Osteocyte (in vitro differentiated cells): Measurements from ENCODE around the gene PHF21A. TPM values are rescaled to one million over a fixed set of nuclear protein-coding genes. Genes with fewer than 3 reads are reported as not detected.
A peak's percentile ranks its signal among the peaks of the same experiment; 100 is the strongest.

Experiments
- DNase-seq: peaks from one replicate; pipeline ENCODE4 v3.0.0; 2021; ENCODE audit warnings: mixed read lengths; ENCODE audit not compliant: unreplicated experiment; ENCODE audit errors: extremely low spot score
- H3K27ac Mint-ChIP-seq: one replicate; pipeline ENCODE4 v1.8.0; 2021; ENCODE audit warnings: mild to moderate bottlenecking, mixed read lengths; ENCODE audit not compliant: unreplicated experiment
- H3K27me3 Mint-ChIP-seq: one replicate; pipeline ENCODE4 v1.8.0; 2021; ENCODE audit warnings: mixed read lengths; ENCODE audit not compliant: unreplicated experiment
- H3K36me3 Mint-ChIP-seq: one replicate; pipeline ENCODE4 v1.8.0; 2021; ENCODE audit warnings: mixed read lengths; ENCODE audit not compliant: unreplicated experiment
- H3K4me1 Mint-ChIP-seq: one replicate; pipeline ENCODE4 v1.8.0; 2021; ENCODE audit warnings: mixed read lengths; ENCODE audit not compliant: unreplicated experiment
- H3K4me3 Mint-ChIP-seq: one replicate; pipeline ENCODE4 v1.8.0; 2021; ENCODE audit warnings: mild to moderate bottlenecking, moderate library complexity, mixed read lengths; ENCODE audit not compliant: unreplicated experiment
- H3K9me3 Mint-ChIP-seq: one replicate; pipeline ENCODE4 v1.8.0; 2021; ENCODE audit warnings: mixed read lengths; ENCODE audit not compliant: unreplicated experiment
- long read RNA-seq: library from polyadenylated mRNA; unstranded; transcript quantifications from one replicate; pipeline ENCODE4 v2.0.0, GENCODE V29; 2021
- total RNA-seq: library from RNA; stranded (reverse); gene quantifications from 2 replicates; pipeline ENCODE4 v1.2.1, GENCODE V29; 2021
- TF ChIP-seq, protein P1 (sequence below): fragments of 200-600 bp; sonication (generic); IDR thresholded peaks from 2 replicates; pipeline ENCODE4 v1.5.0; 2021; ENCODE audit warnings: antibody characterized with exemption, mild to moderate bottlenecking, moderate library complexity

Gene PHF21A
- total RNA-seq: 40.8 and 52.2 TPM in 2 replicates
- long read RNA-seq, partial matches to known transcripts: 2 of 9 reads
- long read RNA-seq, other reads (novel, unspliced or antisense): 7 of 9 reads

- H3K4me1 Mint-ChIP-seq: peaks cover 38% of the 10 kb centered on the region
- DNase-seq: peak; percentile 97
- TF ChIP-seq, protein P1, sequence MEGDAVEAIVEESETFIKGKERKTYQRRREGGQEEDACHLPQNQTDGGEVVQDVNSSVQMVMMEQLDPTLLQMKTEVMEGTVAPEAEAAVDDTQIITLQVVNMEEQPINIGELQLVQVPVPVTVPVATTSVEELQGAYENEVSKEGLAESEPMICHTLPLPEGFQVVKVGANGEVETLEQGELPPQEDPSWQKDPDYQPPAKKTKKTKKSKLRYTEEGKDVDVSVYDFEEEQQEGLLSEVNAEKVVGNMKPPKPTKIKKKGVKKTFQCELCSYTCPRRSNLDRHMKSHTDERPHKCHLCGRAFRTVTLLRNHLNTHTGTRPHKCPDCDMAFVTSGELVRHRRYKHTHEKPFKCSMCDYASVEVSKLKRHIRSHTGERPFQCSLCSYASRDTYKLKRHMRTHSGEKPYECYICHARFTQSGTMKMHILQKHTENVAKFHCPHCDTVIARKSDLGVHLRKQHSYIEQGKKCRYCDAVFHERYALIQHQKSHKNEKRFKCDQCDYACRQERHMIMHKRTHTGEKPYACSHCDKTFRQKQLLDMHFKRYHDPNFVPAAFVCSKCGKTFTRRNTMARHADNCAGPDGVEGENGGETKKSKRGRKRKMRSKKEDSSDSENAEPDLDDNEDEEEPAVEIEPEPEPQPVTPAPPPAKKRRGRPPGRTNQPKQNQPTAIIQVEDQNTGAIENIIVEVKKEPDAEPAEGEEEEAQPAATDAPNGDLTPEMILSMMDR: no peak
- no peaks in the 10 kb centered on the region for H3K27me3 Mint-ChIP-seq
- no peaks in the 10 kb centered on the region for H3K36me3 Mint-ChIP-seq
- H3K27ac Mint-ChIP-seq: peak within 1 kb of the TSS; percentile 97
- peak within 1 kb of the TSS; percentile 89 for H3K4me3 Mint-ChIP-seq
- no peaks in the 10 kb centered on the region for H3K9me3 Mint-ChIP-seq
Observed at GRCh38 chr11:46121301-46121723, at the start of gene PHF21A. Gene PHF21A (minus strand): TSS chr11:46121454. CDS start chr11:46084219, 37,235 bp downstream.

- Mint-ChIP-seq H3K4me3 (no peak overlapping the region), H3K27me3 (peaks cover 70% of the 10 kb centered on the region), H3K36me3 (no peaks in the 10 kb centered on the region), H3K9me3 (no peaks in the 10 kb centered on the region), H3K27ac (no peak overlapping the region), H3K4me1 (no peaks in the 10 kb centered on the region)
- no peak for DNase-seq
- TF ChIP-seq, protein P1: no peak
Observed at GRCh38 chr11:46170797-46171196, 49.5 kb upstream of the PHF21A start.

GRCh38 chr11:46162700-46163099 lies 41.4 kb upstream of the PHF21A start:
- DNase-seq: no peak
- H3K9me3 Mint-ChIP-seq: no peaks in the 10 kb centered on the region
- H3K27me3 Mint-ChIP-seq: peaks cover 66% of the 10 kb centered on the region
- H3K4me1 Mint-ChIP-seq: no peaks in the 10 kb centered on the region
- H3K36me3 Mint-ChIP-seq: no peaks in the 10 kb centered on the region
- TF ChIP-seq, protein P1: no peak
- no peak overlapping the region for H3K27ac Mint-ChIP-seq
- H3K4me3 Mint-ChIP-seq: no peak overlapping the region

GRCh38 chr11:46161201-46161600 lies 39.9 kb upstream of the PHF21A start:
- Mint-ChIP-seq H3K9me3 (no peaks in the 10 kb centered on the region), H3K36me3 (no peaks in the 10 kb centered on the region), H3K4me1 (no peaks in the 10 kb centered on the region), H3K27me3 (peaks cover 60% of the 10 kb centered on the region), H3K27ac (no peak overlapping the region), H3K4me3 (no peak overlapping the region)
- no peak for DNase-seq
- TF ChIP-seq, protein P1: no peak

DNA sequence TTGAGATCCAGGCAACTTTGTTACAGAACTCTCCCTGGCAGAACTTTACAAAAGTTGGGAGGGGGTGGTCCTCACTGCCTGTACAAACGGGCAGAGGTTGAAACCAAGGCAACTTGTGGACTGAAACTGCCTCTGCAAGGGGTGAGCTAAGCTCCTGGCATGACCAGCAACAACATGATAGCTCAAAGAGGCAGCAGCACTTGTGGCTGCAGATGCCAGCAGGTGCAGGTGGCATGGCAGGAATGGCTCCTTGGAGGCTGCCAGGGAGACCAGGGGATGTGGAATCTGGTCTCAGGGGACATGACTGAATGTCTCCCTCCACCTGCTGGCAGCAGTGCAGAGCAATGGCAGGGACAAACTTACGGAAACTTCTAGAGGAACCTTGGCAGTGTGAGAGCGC lies 38.8 kb upstream of the PHF21A start:
- Mint-ChIP-seq H3K9me3 (no peaks in the 10 kb centered on the region), H3K4me1 (no peaks in the 10 kb centered on the region), H3K4me3 (no peak overlapping the region), H3K27me3 (peaks cover 52% of the 10 kb centered on the region), H3K27ac (no peak overlapping the region), H3K36me3 (no peaks in the 10 kb centered on the region)
- TF ChIP-seq, protein P1: no peak
- no peak for DNase-seq
